HCT116 (cell line): ENCODE results near the gene BBIP1. TPM values are rescaled to one million over a fixed set of nuclear protein-coding genes. Genes with fewer than 3 reads are reported as not detected.

Experiments used
- ATAC-seq: fragments of 200-7000 bp; cut with Tn5 transposase; 2 replicates; pipeline ENCODE4 v1.9.1; 2020; ENCODE audit warnings: mild to moderate bottlenecking, moderate library complexity
- BruUV-seq: library from RNA; stranded (reverse); fragments of 400-500 nt; replicated peaks from 2 replicates; lab custom pipeline; 2021; lab: Mats Ljungman, UMichigan
- CTCF ChIA-PET: fragments of 300-600 bp; sonication (Branson Sonifier 250); formaldehyde crosslinking; loops from one replicate; lab custom pipeline; 2021; ENCODE audit warnings: antibody characterized with exemption; lab: Charles Lee
- POLR2A ChIA-PET: fragments of 300-600, 350-600 bp; sonication (Branson Sonifier 250); formaldehyde crosslinking; loops from one replicate; lab custom pipeline; 2021; ENCODE audit warnings: antibody characterized with exemption; lab: Charles Lee
- RAD21 ChIA-PET, 2 experiments: fragments of 300-600 bp; sonication (Branson Sonifier 250); formaldehyde crosslinking; loops; one replicate each; lab custom pipeline; 2023; ENCODE audit warnings: low total read pairs in 2 of 2; ENCODE audit not compliant: uncharacterized antibody in 2 of 2, unreplicated experiment in 2 of 2, low non-redundant PET in 1 of 2; lab: Charles Lee
- DNase-seq: peaks from one replicate; pipeline ENCODE4 v3.0.0-alpha.2; 2010; ENCODE audit warnings: low read depth, low spot score
- H2AFZ ChIP-seq: fragments of 200-600 bp; shearing (Covaris generic), sonication (generic); 2 replicates; pipeline ENCODE4 v1.6.1; 2017; ENCODE audit warnings: low read depth, mixed run types, mixed read lengths, antibody characterized with exemption, low read length; ENCODE audit not compliant: poor library complexity, severe bottlenecking
- H3K27ac ChIP-seq: 2 replicates; pipeline ENCODE4 v1.5.1; 2012; ENCODE audit warnings: low read depth, low read length
- H3K27me3 ChIP-seq: fragments of 200-600 bp; sonication (generic); 2 replicates; pipeline ENCODE4 v1.6.1; 2016; ENCODE audit warnings: mixed run types, low read length, mixed read lengths; ENCODE audit not compliant: insufficient read depth
- H3K36me3 ChIP-seq, 2 experiments: fragments of 200-500 bp in 1 of 2; fragments of 200-600 bp in 1 of 2; sonication (Bioruptor generic) in 1 of 2; sonication (generic) in 1 of 2; 2 replicates each; pipeline versions ENCODE4 v1.5.1 to v1.6.1; 2014 to 2016; ENCODE audit warnings: low read length in 2 of 2, inconsistent platforms in 1 of 2, mixed read lengths in 1 of 2, mixed run types in 1 of 2; ENCODE audit not compliant: insufficient read depth in 2 of 2, control insufficient read depth in 1 of 2
- H3K4me1 ChIP-seq, 2 experiments: fragments of 200-600 bp in 1 of 2; sonication (generic) in 1 of 2; 2 replicates each; pipeline versions ENCODE4 v1.5.1 to v1.6.1; 2012 to 2017; ENCODE audit warnings: low read length in 2 of 2, inconsistent platforms in 1 of 2, mild to moderate bottlenecking in 1 of 2, mixed read lengths in 1 of 2, mixed run types in 1 of 2, moderate library complexity in 1 of 2; ENCODE audit not compliant: insufficient read depth in 2 of 2, control insufficient read depth in 1 of 2
- H3K4me2 ChIP-seq: fragments of 200-600 bp; sonication (generic); 2 replicates; pipeline ENCODE4 v1.6.1; 2017; ENCODE audit warnings: mixed run types, low read length, mixed read lengths
- H3K4me3 ChIP-seq, 2 experiments: fragments of 200-600 bp in 1 of 2; sonication (generic) in 1 of 2; replicated peaks in 1 of 2; 2 replicates each; pipeline ENCODE4 v1.5.1; 2011 to 2016; ENCODE audit warnings: low read length in 2 of 2, control low read depth in 1 of 2, low read depth in 1 of 2, mild to moderate bottlenecking in 1 of 2, mixed read lengths in 1 of 2, mixed run types in 1 of 2
- H3K79me2 ChIP-seq: fragments of 200-600 bp; sonication (generic); 2 replicates; pipeline ENCODE4 v1.6.1; 2017; ENCODE audit warnings: mild to moderate bottlenecking, mixed run types, low read length, moderate library complexity, mixed read lengths; ENCODE audit not compliant: insufficient read depth
- H3K9ac ChIP-seq: fragments of 200-600 bp; sonication (generic); 2 replicates; pipeline ENCODE4 v1.6.1; 2016; ENCODE audit warnings: low read length, mixed read lengths
- H3K9me2 ChIP-seq: fragments of 200-600 bp; sonication (generic), shearing (Covaris generic); 2 replicates; pipeline ENCODE4 v1.6.1; 2017; ENCODE audit warnings: mixed run types, mild to moderate bottlenecking, moderate library complexity; ENCODE audit not compliant: insufficient read depth
- H3K9me3 ChIP-seq, 2 experiments: fragments of 200-500 bp in 1 of 2; fragments of 200-600 bp in 1 of 2; sonication (Bioruptor generic) in 1 of 2; sonication (generic) in 1 of 2; 2 replicates each; pipeline ENCODE4 v1.6.1; 2014 to 2017; ENCODE audit warnings: low read length in 2 of 2, mixed read lengths in 2 of 2, inconsistent platforms in 1 of 2, low read depth in 1 of 2, mild to moderate bottlenecking in 1 of 2, mixed run types in 1 of 2, moderate library complexity in 1 of 2; ENCODE audit not compliant: control insufficient read depth in 1 of 2, insufficient read depth in 1 of 2
- H4K20me1 ChIP-seq: fragments of 200-600 bp; sonication (generic), shearing (Covaris generic); 2 replicates; pipeline ENCODE4 v1.6.1; 2017; ENCODE audit warnings: mixed run types, mild to moderate bottlenecking, moderate library complexity; ENCODE audit not compliant: insufficient read depth
- EGR1 ChIP-seq: IDR thresholded peaks from 2 replicates; pipeline ENCODE4 v1.6.1; 2012; ENCODE audit warnings: low read depth
- FOSL1 ChIP-seq: IDR thresholded peaks from 2 replicates; pipeline ENCODE4 v1.6.1; 2012; ENCODE audit warnings: low read depth
- JUND ChIP-seq: IDR thresholded peaks from 2 replicates; pipeline ENCODE4 v1.6.1; 2012
- POLR2A ChIP-seq: IDR thresholded peaks from 2 replicates; pipeline ENCODE4 v1.7.0; 2011; ENCODE audit warnings: borderline replicate concordance; ENCODE audit not compliant: insufficient read depth, insufficient read length; ENCODE audit errors: extremely low read depth
- SP1 ChIP-seq: IDR thresholded peaks from 2 replicates; pipeline ENCODE4 v1.6.1; 2012; ENCODE audit warnings: low read depth
- intact Hi-C: fragments of 100-400 bp; cut with micrococcal nuclease; formaldehyde crosslinking; loops from 2 replicates; pipeline ENCODE4 v1.10.0; 2022
- total RNA-seq: library from RNA; stranded (reverse); gene quantifications from one replicate; pipeline ENCODE4 v1.2.1, GENCODE V29; 2021; ENCODE audit not compliant: unreplicated experiment
- TF ChIP-seq, protein P1 (sequence below): IDR thresholded peaks from 2 replicates; pipeline ENCODE4 v1.6.1; 2011; ENCODE audit warnings: mild to moderate bottlenecking, low read length, moderate library complexity; ENCODE audit not compliant: insufficient replicate concordance; ENCODE audit errors: extremely low read depth

Gene BBIP1
- total RNA-seq, 1 experiment from 2014 or later, result 38.9 TPM

DNA sequence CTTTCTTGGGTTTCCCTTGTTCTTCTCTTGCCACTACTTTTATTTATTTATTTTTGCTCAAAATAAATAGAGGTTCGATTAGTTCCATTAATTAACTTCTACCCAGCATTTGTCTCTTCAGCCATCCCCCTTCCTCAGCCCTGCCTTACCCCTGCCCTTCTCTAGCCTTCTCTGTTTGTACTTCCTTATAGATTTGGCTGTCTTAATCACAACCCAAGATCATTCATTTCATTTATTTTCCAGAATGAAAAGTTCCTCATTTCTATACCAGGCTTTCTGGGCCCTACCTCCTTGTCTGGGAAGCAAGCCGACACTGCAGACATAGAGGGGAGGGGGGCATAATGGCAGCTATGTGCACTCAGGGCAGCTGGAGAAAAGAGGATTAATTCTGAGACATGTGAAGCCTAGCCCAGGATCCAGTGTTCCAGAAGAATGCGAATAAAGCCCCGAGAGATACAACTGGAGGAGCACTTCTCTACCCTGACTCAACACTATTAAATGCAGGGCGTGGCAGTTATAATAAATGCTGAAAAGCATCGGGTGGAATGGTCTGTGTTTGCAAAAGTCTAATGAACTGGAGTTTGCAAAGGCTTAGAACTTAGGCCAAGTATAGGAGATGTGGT, 53.7 kb downstream of the BBIP1 start:
- Histone ChIP-seq H3K9me2 (no peaks in the 10 kb centered on the region), H3K9me3 (no peaks in the 10 kb centered on the region), H4K20me1 (no peaks in the 10 kb centered on the region), H3K79me2 (no peaks in the 10 kb centered on the region), H3K4me2 (peak overlapping the region; percentile 63), H2AFZ (peak overlapping the region; percentile 59), H3K4me1 (peaks cover 11 to 20% of the 10 kb centered on the region in 2 experiments), H3K27me3 (no peaks in the 10 kb centered on the region), H3K27ac (no peak overlapping the region), H3K36me3 (no peaks in the 10 kb centered on the region), H3K4me3 (peak overlapping the region in 1 of 2 experiments; percentile 16; a peak in 2 of 4 replicates), H3K9ac (peak overlapping the region; percentile 20; the same call in 1 of the 2 replicates)
- DNase-seq, result no peak
- TF ChIP-seq JUND, result peak; percentile 10; the same call in 1 of the 2 replicates
- TF ChIP-seq EGR1, result no peak
- peak; percentile 17; the same call in 1 of the 2 replicates for TF ChIP-seq SP1
- TF ChIP-seq FOSL1, result peak; percentile 39; the same call in 1 of the 2 replicates
- BruUV-seq, result no TSS peak
- ChIA-PET POLR2A (no interaction called here), RAD21 (interaction anchor here in 1 of 2 experiments (0.7 kb wide), 1 partner anchor 301 kb away, joined by 3 read pairs; no protein-coding TSS in a partner anchor), CTCF (no interaction called here)
- ATAC-seq, result peak; percentile 73
- intact Hi-C loops, result no loop called here

DNA sequence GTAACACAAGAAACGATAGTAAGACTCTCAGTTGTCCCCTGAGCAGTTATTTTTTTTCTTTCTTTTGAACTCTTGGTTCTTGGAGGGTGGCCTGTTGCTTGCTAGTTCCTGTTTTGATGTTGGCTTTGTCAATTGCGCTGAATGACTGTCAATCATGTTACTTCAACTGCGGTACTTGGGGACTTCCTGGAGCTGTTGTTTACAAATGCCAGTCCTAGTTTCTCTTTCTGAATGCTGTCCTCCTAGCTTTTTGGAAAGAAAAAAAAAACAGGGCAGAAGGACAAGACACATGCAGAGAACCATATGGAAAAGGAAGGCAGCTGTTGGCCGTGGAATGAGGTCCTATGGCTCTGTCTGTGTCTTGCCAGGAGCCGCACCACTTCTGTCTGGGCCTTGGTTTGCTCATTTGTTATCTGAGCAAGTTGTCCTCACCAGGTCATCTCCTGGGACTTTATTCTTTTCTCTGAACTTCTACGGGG, 54.3 kb downstream of the BBIP1 start:
- Histone ChIP-seq H3K9ac (no peak overlapping the region), H3K36me3 (no peaks in the 10 kb centered on the region), H3K27me3 (no peaks in the 10 kb centered on the region), H3K4me3 (no peak overlapping the region), H2AFZ (peak overlapping the region; percentile 59), H3K27ac (no peak overlapping the region), H3K4me1 (peaks cover 11 to 20% of the 10 kb centered on the region in 2 experiments), H3K79me2 (no peaks in the 10 kb centered on the region), H4K20me1 (no peaks in the 10 kb centered on the region), H3K4me2 (peak overlapping the region; percentile 14; the same call in 1 of the 2 replicates), H3K9me3 (no peaks in the 10 kb centered on the region), H3K9me2 (no peaks in the 10 kb centered on the region)
- BruUV-seq, result no TSS peak
- no peak for ATAC-seq
- intact Hi-C loops, result no loop called here
- ChIA-PET POLR2A (no interaction called here), CTCF (no interaction called here), RAD21 (interaction anchor here in 1 of 2 experiments (0.7 kb wide), 1 partner anchor 301 kb away, joined by 3 read pairs; no protein-coding TSS in a partner anchor)
- DNase-seq, result no peak
- TF ChIP-seq, protein P1, sequence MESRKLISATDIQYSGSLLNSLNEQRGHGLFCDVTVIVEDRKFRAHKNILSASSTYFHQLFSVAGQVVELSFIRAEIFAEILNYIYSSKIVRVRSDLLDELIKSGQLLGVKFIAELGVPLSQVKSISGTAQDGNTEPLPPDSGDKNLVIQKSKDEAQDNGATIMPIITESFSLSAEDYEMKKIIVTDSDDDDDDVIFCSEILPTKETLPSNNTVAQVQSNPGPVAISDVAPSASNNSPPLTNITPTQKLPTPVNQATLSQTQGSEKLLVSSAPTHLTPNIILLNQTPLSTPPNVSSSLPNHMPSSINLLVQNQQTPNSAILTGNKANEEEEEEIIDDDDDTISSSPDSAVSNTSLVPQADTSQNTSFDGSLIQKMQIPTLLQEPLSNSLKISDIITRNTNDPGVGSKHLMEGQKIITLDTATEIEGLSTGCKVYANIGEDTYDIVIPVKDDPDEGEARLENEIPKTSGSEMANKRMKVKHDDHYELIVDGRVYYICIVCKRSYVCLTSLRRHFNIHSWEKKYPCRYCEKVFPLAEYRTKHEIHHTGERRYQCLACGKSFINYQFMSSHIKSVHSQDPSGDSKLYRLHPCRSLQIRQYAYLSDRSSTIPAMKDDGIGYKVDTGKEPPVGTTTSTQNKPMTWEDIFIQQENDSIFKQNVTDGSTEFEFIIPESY, result no peak
- no peak for TF ChIP-seq POLR2A
